ENCODE measurements around the gene F7.

DNA sequence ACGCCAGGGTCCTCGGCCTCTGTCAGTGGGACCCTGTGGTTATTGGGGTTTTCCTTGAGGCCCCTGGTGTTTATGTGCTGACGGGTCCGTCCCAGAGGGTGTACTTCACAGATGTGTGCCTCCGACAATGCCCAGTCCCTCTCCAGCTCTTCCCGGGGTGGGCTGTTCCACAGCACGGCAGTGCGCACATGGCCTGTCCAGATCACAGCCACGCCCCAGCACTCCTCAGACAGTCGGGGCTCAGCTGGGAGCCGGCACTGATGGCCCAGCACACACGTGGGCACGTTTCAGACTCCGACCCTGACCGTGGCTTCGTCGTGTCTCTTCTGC is 16.9 kb upstream of the F7 start:
- TF ChIP-seq POLR2A (IDR thresholded peaks at IDR 0.05; ENCODE audit: low read length) (no peak), GATA1 (IDR thresholded peaks at IDR 0.05; ENCODE audit: low read depth, low read length) (no peak)
